GM12878 (cell line): Measurements from ENCODE around the gene PRSS16. TPM values are rescaled to one million over a fixed set of nuclear protein-coding genes. Genes with fewer than 3 reads are reported as not detected.
A peak's percentile ranks its signal among the peaks of the same experiment; 100 is the strongest.

Experiments used
- ATAC-seq: fragments of 200-7000 bp; cut with Tn5 transposase; 3 replicates; pipeline ENCODE4 v1.9.1; 2020; ENCODE audit warnings: mild to moderate bottlenecking, moderate library complexity
- Bru-seq: library from RNA; stranded (reverse); fragments of 400-500 nt; gene quantifications from one replicate; lab custom pipeline; 2021; lab: Mats Ljungman, UMichigan
- BruChase-seq, 2 experiments: library from RNA; stranded (reverse); fragments of 400-500 nt; gene quantifications; one replicate each; lab custom pipeline; 2021; lab: Mats Ljungman, UMichigan
- BruUV-seq: library from RNA; stranded (reverse); fragments of 400-500 nt; replicated peaks from 2 replicates; lab custom pipeline; 2021; lab: Mats Ljungman, UMichigan
- CTCF ChIA-PET: fragments of 300-600 bp; sonication (Branson Sonifier 250); formaldehyde crosslinking; extraction: SDS; loops from one replicate; lab custom pipeline; 2021; ENCODE audit warnings: inconsistent platforms; lab: Yijun Ruan, JAX
- POLR2A ChIA-PET: fragments of 350-600 bp; formaldehyde crosslinking; extraction: SDS; loops from one replicate; lab custom pipeline; 2021; ENCODE audit warnings: inconsistent platforms; lab: Charles Lee
- RAD21 ChIA-PET: fragments of 300-600 bp; sonication (Branson Sonifier 250); formaldehyde crosslinking; loops from one replicate; lab custom pipeline; 2023; ENCODE audit warnings: antibody characterized with exemption; ENCODE audit not compliant: unreplicated experiment; lab: Charles Lee
- SMC1A ChIA-PET: fragments of 300-600 bp; sonication (Branson Sonifier 250); formaldehyde crosslinking; loops from one replicate; lab custom pipeline; 2023; ENCODE audit not compliant: unreplicated experiment, uncharacterized antibody; lab: Charles Lee
- DNase-seq: peaks from one replicate; pipeline ENCODE4 v3.0.0-alpha.2; 2011; ENCODE audit warnings: low read depth, low spot score
- FAIRE-seq: peaks from 3 replicates; lab custom pipeline; 2011; peaks lifted over from hg19 to GRCh38; lab: Jason Lieb, UNC
- H2AFZ ChIP-seq: 2 replicates; pipeline ENCODE4 v1.6.0; 2011; ENCODE audit warnings: low read depth, low read length, control low read depth; ENCODE audit not compliant: control insufficient read depth
- H3K27ac ChIP-seq: 2 replicates; pipeline ENCODE4 v1.5.1; 2011; ENCODE audit warnings: control low read depth; ENCODE audit not compliant: control insufficient read depth, insufficient read depth
- H3K27me3 ChIP-seq, 2 experiments: replicated peaks in 1 of 2; 2 replicates each; pipeline versions ENCODE4 v1.6.0 to v1.6.1; 2011; ENCODE audit warnings: low read length in 1 of 2; ENCODE audit not compliant: control insufficient read depth in 2 of 2, insufficient read depth in 2 of 2
- H3K36me3 ChIP-seq, 2 experiments: 2 replicates each; pipeline ENCODE4 v1.5.1; 2011; ENCODE audit warnings: low read length in 1 of 2; ENCODE audit not compliant: control insufficient read depth in 2 of 2, insufficient read depth in 2 of 2
- H3K4me1 ChIP-seq: 2 replicates; pipeline ENCODE4 v1.6.1; 2011; ENCODE audit warnings: mild to moderate bottlenecking, low read length, moderate library complexity, mixed read lengths; ENCODE audit not compliant: control insufficient read depth, insufficient read depth
- H3K4me2 ChIP-seq: 2 replicates; pipeline ENCODE4 v1.6.0; 2011; ENCODE audit warnings: control low read depth; ENCODE audit not compliant: control insufficient read depth, insufficient read depth
- H3K4me3 ChIP-seq: fragments of 200-600 bp; sonication (generic); 2 replicates; pipeline ENCODE4 v1.5.1; 2016
- H3K79me2 ChIP-seq: 2 replicates; pipeline ENCODE4 v1.6.0; 2011; ENCODE audit warnings: low read length; ENCODE audit not compliant: control insufficient read depth, insufficient read depth
- H3K9ac ChIP-seq: 2 replicates; pipeline ENCODE4 v1.8.0; 2011; ENCODE audit warnings: low read length, control low read depth, mixed read lengths; ENCODE audit not compliant: control insufficient read depth, insufficient read depth
- H3K9me3 ChIP-seq: replicated peaks from 3 replicates; pipeline ENCODE4 v1.5.1; 2011; ENCODE audit warnings: mild to moderate bottlenecking, low read length; ENCODE audit not compliant: control insufficient read depth, insufficient read depth
- H4K20me1 ChIP-seq: 2 replicates; pipeline ENCODE4 v1.6.0; 2011; ENCODE audit not compliant: control insufficient read depth, insufficient read depth
- BMI1 ChIP-seq: fragments of 450-650 bp; IDR thresholded peaks from 2 replicates; pipeline ENCODE4 v1.6.1; 2016; ENCODE audit warnings: mild to moderate bottlenecking, moderate library complexity, borderline replicate concordance
- HCFC1 ChIP-seq: fragments of 150-350 bp; IDR thresholded peaks from 2 replicates; pipeline ENCODE4 v1.6.1; 2014; ENCODE audit warnings: low read length
- RBBP5 ChIP-seq: fragments of 200-600 bp; sonication (generic); conservative IDR thresholded peaks from 2 replicates; pipeline ENCODE4 v1.6.1; 2016
- RCOR1 ChIP-seq: conservative IDR thresholded peaks from 2 replicates; pipeline ENCODE4 v1.6.1; 2012; ENCODE audit warnings: low read depth, low read length, improper control_type of control experiment
- TBL1XR1 ChIP-seq: IDR thresholded peaks from 2 replicates; pipeline ENCODE4 v1.6.1; 2012; ENCODE audit warnings: low read depth, low read length, improper control_type of control experiment
- USF2 ChIP-seq: IDR thresholded peaks from 2 replicates; pipeline ENCODE4 v1.6.1; 2011; ENCODE audit warnings: low read depth, low read length, improper control_type of control experiment, borderline replicate concordance
- WGBS: methylation state at CpG from one replicate; pipeline ENCODE4 v1.1.6; 2016; ENCODE audit warnings: low lambda C conversion rate; ENCODE audit not compliant: insufficient replicate concordance, insufficient coverage; ENCODE audit errors: missing lambda C conversion rate; 5-methylcytosine and 5-hydroxymethylcytosine counted together
- in situ Hi-C: fragments of 300-500 bp; cut with MboI; formaldehyde crosslinking; loops from 9 replicates; pipeline ENCODE4 v1.14.3; 2018; ENCODE audit warnings: mixed read lengths
- intact Hi-C: fragments of 100-400 bp; cut with micrococcal nuclease; formaldehyde crosslinking; loops from one replicate; pipeline ENCODE4 v1.14.2; 2022; ENCODE audit not compliant: unreplicated experiment
- long read RNA-seq, 2 experiments: library from polyadenylated mRNA; unstranded; transcript quantifications; one replicate each; pipeline ENCODE4 v2.0.0, GENCODE V29; 2019 to 2020
- polyA minus RNA-seq, 3 experiments: library from RNA; depleted of rRNA, polyadenylated mRNA; stranded (reverse); fragments of >200 nt; gene quantifications; 2 replicates each; pipeline ENCODE4 v1.2.3, GENCODE V29; 2011
- polyA plus RNA-seq, 11 experiments: library from polyadenylated mRNA; depleted of rRNA in 4 of 11; unstranded in 6 of 11; stranded (reverse) in 5 of 11; fragments of >200 nt; fragmentation: Nextera tagmentation in 4 of 11; fragmentation: Illumina TruSeq in 1 of 11; extraction: Ambion mirVana in 4 of 11; extraction: Trizol in 1 of 11; gene quantifications; 1 replicate in 1 of 11; 2 replicates in 10 of 11; pipeline versions ENCODE4 v1.2.1 to v1.2.3, GENCODE V29; 2011 to 2016; ENCODE audit warnings: inconsistent platforms in 2 of 11, missing spikeins in 2 of 11, low read depth in 1 of 11
- total RNA-seq, 4 experiments: library from RNA; depleted of rRNA in 3 of 4; stranded (reverse); fragments of >200 nt in 3 of 4; fragmentation: Illumina TruSeq in 1 of 4; extraction: Trizol in 1 of 4; gene quantifications; 2 replicates each; pipeline versions ENCODE4 v1.2.1 to v1.2.3, GENCODE V29; 2013 to 2021
- TF ChIP-seq, protein P1 (sequence below): fragments of 450-650 bp; IDR thresholded peaks from 2 replicates; pipeline ENCODE4 v1.6.1; 2016; ENCODE audit warnings: mild to moderate bottlenecking

Gene PRSS16, protein sequence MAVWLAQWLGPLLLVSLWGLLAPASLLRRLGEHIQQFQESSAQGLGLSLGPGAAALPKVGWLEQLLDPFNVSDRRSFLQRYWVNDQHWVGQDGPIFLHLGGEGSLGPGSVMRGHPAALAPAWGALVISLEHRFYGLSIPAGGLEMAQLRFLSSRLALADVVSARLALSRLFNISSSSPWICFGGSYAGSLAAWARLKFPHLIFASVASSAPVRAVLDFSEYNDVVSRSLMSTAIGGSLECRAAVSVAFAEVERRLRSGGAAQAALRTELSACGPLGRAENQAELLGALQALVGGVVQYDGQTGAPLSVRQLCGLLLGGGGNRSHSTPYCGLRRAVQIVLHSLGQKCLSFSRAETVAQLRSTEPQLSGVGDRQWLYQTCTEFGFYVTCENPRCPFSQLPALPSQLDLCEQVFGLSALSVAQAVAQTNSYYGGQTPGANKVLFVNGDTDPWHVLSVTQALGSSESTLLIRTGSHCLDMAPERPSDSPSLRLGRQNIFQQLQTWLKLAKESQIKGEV
- 0.20 and 0.27 TPM in 2 replicates for total RNA-seq (2013; cell fraction: nucleolus; rRNA removed)
- total RNA-seq (2014; rRNA removed) (3.4 TPM in 2 replicates), total RNA-seq (2014; rRNA removed; fragmentation: Illumina TruSeq; extraction: Trizol) (2.1 TPM in 2 replicates), total RNA-seq (2021) (5.9 and 7.1 TPM in 2 replicates), polyA plus RNA-seq (2011; rRNA removed) (2.3 and 2.4 TPM in 2 replicates), polyA plus RNA-seq (2014; fragmentation: Illumina TruSeq; extraction: Trizol) (6.8 and 7.7 TPM in 2 replicates), polyA plus RNA-seq (2014; fragmentation: Nextera tagmentation; extraction: Ambion mirVana) (1 to 10 TPM; 5.9 to 8.2 TPM), polyA plus RNA-seq (2014; rRNA removed) (9.6 and 12.8 TPM in 2 replicates), polyA plus RNA-seq (2016; fragmentation: Nextera tagmentation; extraction: Ambion mirVana) (1 to 10 TPM; 6.1 to 8.3 TPM), polyA minus RNA-seq (2011; rRNA and poly(A)+ RNA removed) (2.7 and 3.2 TPM in 2 replicates), Bru-seq, nascent RNA (percentile 29 among the genes with signal in this experiment), BruChase-seq, experiment 1, labeled RNA remaining after a 6-hour chase (percentile 31 among the genes with signal in this experiment), BruChase-seq, experiment 2, labeled RNA remaining after a 2-hour chase (percentile 30 among the genes with signal in this experiment)
- polyA plus RNA-seq (2011; ENCODE audit: low read depth) = 4.1 TPM
- 2.9 and 4.1 TPM in 2 replicates for polyA plus RNA-seq (2011; cell fraction: cytosol; rRNA removed)
- 2.6 and 3.5 TPM in 2 replicates for polyA plus RNA-seq (2011; cell fraction: nucleus; rRNA removed)
- 6.6 and 6.7 TPM in 2 replicates for polyA plus RNA-seq (2012)
- 0.53 TPM in 1 of 2 replicates, not detected in the other for polyA minus RNA-seq (2011; cell fraction: cytosol; rRNA and poly(A)+ RNA removed)
- polyA minus RNA-seq (2011; cell fraction: nucleus; rRNA and poly(A)+ RNA removed) = 1.6 and 1.7 TPM in 2 replicates
- long read RNA-seq, experiment 1 = 0 reads
- long read RNA-seq, experiment 2 = 0 reads

- TF ChIP-seq, protein P1, sequence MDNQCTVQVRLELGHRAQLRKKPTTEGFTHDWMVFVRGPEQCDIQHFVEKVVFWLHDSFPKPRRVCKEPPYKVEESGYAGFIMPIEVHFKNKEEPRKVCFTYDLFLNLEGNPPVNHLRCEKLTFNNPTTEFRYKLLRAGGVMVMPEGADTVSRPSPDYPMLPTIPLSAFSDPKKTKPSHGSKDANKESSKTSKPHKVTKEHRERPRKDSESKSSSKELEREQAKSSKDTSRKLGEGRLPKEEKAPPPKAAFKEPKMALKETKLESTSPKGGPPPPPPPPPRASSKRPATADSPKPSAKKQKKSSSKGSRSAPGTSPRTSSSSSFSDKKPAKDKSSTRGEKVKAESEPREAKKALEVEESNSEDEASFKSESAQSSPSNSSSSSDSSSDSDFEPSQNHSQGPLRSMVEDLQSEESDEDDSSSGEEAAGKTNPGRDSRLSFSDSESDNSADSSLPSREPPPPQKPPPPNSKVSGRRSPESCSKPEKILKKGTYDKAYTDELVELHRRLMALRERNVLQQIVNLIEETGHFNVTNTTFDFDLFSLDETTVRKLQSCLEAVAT = no peak
- no peak for TF ChIP-seq RCOR1
- no peak for TF ChIP-seq HCFC1
- no peak for TF ChIP-seq RBBP5
- no peak for TF ChIP-seq TBL1XR1
- TF ChIP-seq USF2 = no peak
- no peak for TF ChIP-seq BMI1
- Histone ChIP-seq H3K79me2 (no peaks in the 10 kb centered on the region), H3K36me3 (no peaks in the 10 kb centered on the region), H4K20me1 (no peaks in the 10 kb centered on the region), H2AFZ (no peak within 1 kb of the TSS), H3K9me3 (no peaks in the 10 kb centered on the region), H3K27me3 (peaks cover 0 to 2% of the 10 kb centered on the region in 2 experiments; a peak in 2 of 4 replicates), H3K4me3 (no peak within 1 kb of the TSS), H3K4me2 (no peak within 1 kb of the TSS), H3K4me1 (peaks cover 5% of the 10 kb centered on the region; the same call in 1 of the 2 replicates), H3K27ac (no peak within 1 kb of the TSS), H3K9ac (no peak within 1 kb of the TSS)
- ATAC-seq (no peak), DNase-seq (no peak), FAIRE-seq (no peak)
- POLR2A ChIA-PET = no interaction called here
- RAD21 ChIA-PET = no interaction called here
- no TSS peak for BruUV-seq
- CTCF ChIA-PET = no interaction called here
- SMC1A ChIA-PET = no interaction called here
- intact Hi-C loops (no loop called here), in situ Hi-C loops (no loop called here)
- WGBS = 47% methylated on average over 12 of the region's 12 CpGs
Observed at GRCh38 chr6:27247133-27247836, at the start of gene PRSS16. Gene PRSS16 (plus strand): TSS chr6:27247701. CDS start chr6:27247738, 37 bp downstream.
